ENCODE results near the gene CADM2. TPM values are rescaled to one million over a fixed set of nuclear protein-coding genes. Genes with fewer than 3 reads are reported as not detected.

The CADM2 gene
- total RNA-seq, 4 donors from 2014 or later: 0.13 to 4.3 (median 4.1) TPM

DNA sequence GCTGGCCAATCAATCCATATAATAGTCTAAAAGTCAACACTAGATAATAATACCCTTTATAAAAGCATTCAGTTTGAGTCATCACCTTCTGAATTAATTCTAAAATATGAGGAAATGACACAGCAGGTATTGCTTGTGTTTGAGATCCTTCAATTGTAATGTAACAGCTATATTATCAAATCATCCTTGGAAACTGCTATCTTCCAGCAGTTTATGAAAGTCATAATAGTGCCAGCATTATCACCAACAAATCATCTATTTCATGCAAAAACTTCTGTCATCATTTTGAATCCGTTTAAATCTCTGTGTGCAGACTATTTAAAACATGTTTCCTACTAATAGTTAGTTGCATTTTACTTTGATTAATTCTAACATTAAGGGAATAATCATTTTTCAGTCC, 468.7 kb downstream of the CADM2 start:
- DNase-seq: no peak
- H3K4me3 ChIP-seq (replicated peaks in 1 of 3): no peak overlapping the region
- H3K9me3 ChIP-seq: no peaks in the 10 kb centered on the region
- H3K27ac ChIP-seq: no peak overlapping the region
- intact Hi-C loops (cut with DNase I): no loop called here
- WGBS, 2 donors: 70% methylated on average over 1 of the region's 1 CpG
- H3K27me3 ChIP-seq: no peaks in the 10 kb centered on the region
- no peaks in the 10 kb centered on the region for H3K4me1 ChIP-seq
- no peak for TF ChIP-seq POLR2A (IDR thresholded peaks at IDR 0.05)
- TF ChIP-seq, protein P1, sequence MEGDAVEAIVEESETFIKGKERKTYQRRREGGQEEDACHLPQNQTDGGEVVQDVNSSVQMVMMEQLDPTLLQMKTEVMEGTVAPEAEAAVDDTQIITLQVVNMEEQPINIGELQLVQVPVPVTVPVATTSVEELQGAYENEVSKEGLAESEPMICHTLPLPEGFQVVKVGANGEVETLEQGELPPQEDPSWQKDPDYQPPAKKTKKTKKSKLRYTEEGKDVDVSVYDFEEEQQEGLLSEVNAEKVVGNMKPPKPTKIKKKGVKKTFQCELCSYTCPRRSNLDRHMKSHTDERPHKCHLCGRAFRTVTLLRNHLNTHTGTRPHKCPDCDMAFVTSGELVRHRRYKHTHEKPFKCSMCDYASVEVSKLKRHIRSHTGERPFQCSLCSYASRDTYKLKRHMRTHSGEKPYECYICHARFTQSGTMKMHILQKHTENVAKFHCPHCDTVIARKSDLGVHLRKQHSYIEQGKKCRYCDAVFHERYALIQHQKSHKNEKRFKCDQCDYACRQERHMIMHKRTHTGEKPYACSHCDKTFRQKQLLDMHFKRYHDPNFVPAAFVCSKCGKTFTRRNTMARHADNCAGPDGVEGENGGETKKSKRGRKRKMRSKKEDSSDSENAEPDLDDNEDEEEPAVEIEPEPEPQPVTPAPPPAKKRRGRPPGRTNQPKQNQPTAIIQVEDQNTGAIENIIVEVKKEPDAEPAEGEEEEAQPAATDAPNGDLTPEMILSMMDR (IDR thresholded peaks at IDR 0.05): no peak
- no peaks in the 10 kb centered on the region for H3K36me3 ChIP-seq

- WGBS, 2 donors: 47 to 48% methylated on average over 5 of the region's 5 CpGs
- Histone ChIP-seq H3K27ac (no peak overlapping the region), H3K27me3 (no peaks in the 10 kb centered on the region), H3K9me3 (no peaks in the 10 kb centered on the region), H3K4me1 (no peaks in the 10 kb centered on the region), H3K4me3 (replicated peaks in 1 of 3) (no peak overlapping the region), H3K36me3 (no peaks in the 10 kb centered on the region)
- TF ChIP-seq POLR2A (IDR thresholded peaks at IDR 0.05): no peak
- TF ChIP-seq, protein P1 (IDR thresholded peaks at IDR 0.05): no peak
- no peak for DNase-seq
- intact Hi-C loops (cut with DNase I): no loop called here
Observed at GRCh38 chr3:85432081-85432480, 473.3 kb downstream of the CADM2 start.

- no peaks in the 10 kb centered on the region for H3K27me3 ChIP-seq
- no peaks in the 10 kb centered on the region for H3K36me3 ChIP-seq
- H3K4me3 ChIP-seq (replicated peaks in 1 of 3): no peak overlapping the region
- no peak for DNase-seq
- H3K27ac ChIP-seq: no peak overlapping the region
- H3K4me1 ChIP-seq: no peaks in the 10 kb centered on the region
- H3K9me3 ChIP-seq: no peaks in the 10 kb centered on the region
- WGBS, 2 donors: 43 to 71% methylated on average over 2 of the region's 2 CpGs
- intact Hi-C loops (cut with DNase I): no loop called here
- TF ChIP-seq POLR2A (IDR thresholded peaks at IDR 0.05): no peak
- TF ChIP-seq, protein P1 (IDR thresholded peaks at IDR 0.05): no peak
Observed at GRCh38 chr3:85433319-85433718, 474.5 kb downstream of the CADM2 start.

- Histone ChIP-seq H3K27me3 (no peaks in the 10 kb centered on the region), H3K4me3 (replicated peaks in 1 of 3) (no peak overlapping the region), H3K9me3 (no peaks in the 10 kb centered on the region), H3K36me3 (no peaks in the 10 kb centered on the region), H3K27ac (no peak overlapping the region), H3K4me1 (no peaks in the 10 kb centered on the region)
- intact Hi-C loops (cut with DNase I): no loop called here
- 62 to 63% methylated on average over 4 of the region's 4 CpGs for WGBS, 2 donors
- TF ChIP-seq, protein P1 (IDR thresholded peaks at IDR 0.05): no peak
- no peak for TF ChIP-seq POLR2A (IDR thresholded peaks at IDR 0.05)
- no peak for DNase-seq
Observed at GRCh38 chr3:85455561-85456200, 496.9 kb downstream of the CADM2 start.

DNA sequence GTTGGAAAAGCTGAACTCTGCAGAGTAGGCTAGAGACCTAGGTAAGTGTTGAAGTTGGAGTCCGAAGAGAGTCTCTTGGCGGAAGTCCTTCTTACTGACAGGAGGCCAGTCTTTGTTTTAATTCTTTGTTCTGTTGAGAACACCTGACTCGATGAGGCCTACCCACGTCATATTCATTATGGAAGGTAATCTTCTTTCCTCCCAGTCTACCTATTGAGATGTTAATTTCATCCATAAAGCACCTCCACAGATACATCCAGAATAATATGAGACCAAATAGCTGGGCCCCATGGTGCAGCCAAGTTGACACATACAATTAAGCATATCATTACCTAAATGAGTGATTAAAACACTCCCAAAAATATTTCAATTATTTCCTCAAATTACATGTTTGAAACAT, 515.5 kb downstream of the CADM2 start:
- H3K4me3 ChIP-seq (replicated peaks in 1 of 3): no peak overlapping the region
- H3K4me1 ChIP-seq: no peaks in the 10 kb centered on the region
- H3K27me3 ChIP-seq: no peaks in the 10 kb centered on the region
- TF ChIP-seq, protein P1 (IDR thresholded peaks at IDR 0.05): no peak
- no peak for TF ChIP-seq POLR2A (IDR thresholded peaks at IDR 0.05)
- H3K36me3 ChIP-seq: no peaks in the 10 kb centered on the region
- 91 to 92% methylated on average over 4 of the region's 4 CpGs for WGBS, 2 donors
- H3K27ac ChIP-seq: no peak overlapping the region
- no peaks in the 10 kb centered on the region for H3K9me3 ChIP-seq
- DNase-seq: no peak
- intact Hi-C loops (cut with DNase I): no loop called here

Measured in thyroid gland (tissue), 4 donors.